HG03520 (cell line): ENCODE data around the gene FNDC11.
A peak's percentile ranks its signal among the peaks of the same experiment; 100 is the strongest.
"Not testable (repeated sequence)": the region's sequence is repeated elsewhere in the genome, so short reads cannot be mapped to it uniquely, and the experiment has no call there.

Experiments
- ATAC-seq: cut with Tn5 transposase; IDR thresholded peaks from one replicate; pipeline ENCODE4 v1.9.1; 2021; ENCODE audit warnings: mild to moderate bottlenecking, moderate library complexity; ENCODE audit not compliant: unreplicated experiment

Gene FNDC11, protein sequence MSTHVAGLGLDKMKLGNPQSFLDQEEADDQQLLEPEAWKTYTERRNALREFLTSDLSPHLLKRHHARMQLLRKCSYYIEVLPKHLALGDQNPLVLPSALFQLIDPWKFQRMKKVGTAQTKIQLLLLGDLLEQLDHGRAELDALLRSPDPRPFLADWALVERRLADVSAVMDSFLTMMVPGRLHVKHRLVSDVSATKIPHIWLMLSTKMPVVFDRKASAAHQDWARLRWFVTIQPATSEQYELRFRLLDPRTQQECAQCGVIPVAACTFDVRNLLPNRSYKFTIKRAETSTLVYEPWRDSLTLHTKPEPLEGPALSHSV

DNA sequence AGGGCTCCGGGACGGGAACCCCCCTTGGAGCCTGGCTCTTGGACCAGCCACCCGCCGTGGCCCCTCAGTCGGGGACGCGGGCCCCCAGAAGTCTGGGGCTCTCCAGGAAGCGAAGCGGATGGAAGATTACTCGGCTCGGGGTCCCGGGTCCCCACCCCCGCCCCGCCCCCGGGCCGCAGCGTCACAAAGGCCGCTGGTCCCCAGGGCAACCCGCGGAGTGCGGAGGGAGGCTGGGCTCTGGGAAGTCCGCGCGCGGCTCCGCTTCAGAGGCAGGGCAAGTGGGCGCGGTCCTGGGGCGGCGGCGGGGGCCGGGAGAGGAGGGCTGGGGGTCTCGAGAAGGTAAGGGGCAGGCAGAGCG is at the start of gene FNDC11:
Gene FNDC11, plus strand, starts transcription at position 227 of the 358 bp plus-strand sequence. CDS start 1,505 bp downstream, outside the sequence.
- no peak for ATAC-seq

DNA sequence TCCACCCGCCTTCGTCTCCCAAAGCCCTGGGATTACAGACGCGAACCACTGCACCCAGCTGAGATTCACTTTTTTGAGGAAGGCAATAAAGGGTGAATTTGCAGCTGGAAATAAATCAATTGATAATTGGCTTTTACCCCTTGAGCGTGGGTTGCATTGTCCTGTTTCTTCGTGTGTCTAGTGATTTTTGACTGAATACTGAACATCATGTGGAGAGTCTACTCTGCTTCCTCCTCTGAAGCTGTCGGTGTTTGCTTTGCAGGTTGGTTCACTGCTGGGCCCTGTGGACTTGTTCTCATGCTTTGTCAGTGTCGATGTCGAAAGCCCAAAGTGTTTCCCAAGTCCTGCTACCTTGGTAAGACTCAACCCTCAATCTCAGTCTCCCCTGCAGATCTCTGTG is 49.3 kb upstream of the FNDC11 start:
- ATAC-seq: no peak

DNA sequence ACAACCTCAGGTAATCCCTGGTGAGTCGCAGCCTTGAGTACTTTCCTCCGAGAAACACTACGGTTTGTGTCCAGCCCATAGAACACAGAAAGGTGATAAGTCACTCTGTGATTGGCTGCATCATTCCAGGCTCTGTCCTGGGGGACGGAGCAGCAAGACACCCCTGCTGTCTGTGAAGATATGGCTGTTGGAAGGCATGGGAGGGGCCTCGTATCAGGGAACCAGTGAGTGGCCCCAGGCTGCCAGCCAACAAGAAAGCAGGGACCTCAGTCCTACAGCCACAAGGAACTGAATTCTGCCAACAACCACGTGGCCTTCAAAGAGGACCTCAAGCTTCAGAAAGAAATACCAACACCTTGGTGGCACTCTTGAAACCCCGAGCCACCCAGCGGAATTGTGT is 48.7 kb upstream of the FNDC11 start:
- ATAC-seq: no peak

DNA sequence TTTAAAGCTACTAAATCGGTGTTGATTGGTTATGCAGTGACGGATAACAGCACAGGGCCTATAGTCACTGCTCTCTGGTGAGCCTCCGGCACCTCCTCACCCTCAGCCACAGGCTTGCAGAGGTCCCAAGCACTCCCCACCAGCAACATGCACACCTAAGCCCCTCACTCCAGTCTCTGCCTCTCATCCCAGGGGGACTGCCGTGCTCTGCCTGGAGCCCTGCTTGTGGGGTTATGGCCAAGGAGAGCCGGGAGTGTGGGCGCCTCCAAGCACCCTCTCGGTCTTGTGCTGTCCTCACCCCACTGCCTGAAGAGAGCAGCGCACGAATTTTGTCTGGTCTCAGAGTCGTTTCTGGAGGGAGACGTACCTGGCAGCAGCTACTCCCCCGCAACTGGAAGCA is 48.2 kb upstream of the FNDC11 start:
- ATAC-seq: no peak

DNA sequence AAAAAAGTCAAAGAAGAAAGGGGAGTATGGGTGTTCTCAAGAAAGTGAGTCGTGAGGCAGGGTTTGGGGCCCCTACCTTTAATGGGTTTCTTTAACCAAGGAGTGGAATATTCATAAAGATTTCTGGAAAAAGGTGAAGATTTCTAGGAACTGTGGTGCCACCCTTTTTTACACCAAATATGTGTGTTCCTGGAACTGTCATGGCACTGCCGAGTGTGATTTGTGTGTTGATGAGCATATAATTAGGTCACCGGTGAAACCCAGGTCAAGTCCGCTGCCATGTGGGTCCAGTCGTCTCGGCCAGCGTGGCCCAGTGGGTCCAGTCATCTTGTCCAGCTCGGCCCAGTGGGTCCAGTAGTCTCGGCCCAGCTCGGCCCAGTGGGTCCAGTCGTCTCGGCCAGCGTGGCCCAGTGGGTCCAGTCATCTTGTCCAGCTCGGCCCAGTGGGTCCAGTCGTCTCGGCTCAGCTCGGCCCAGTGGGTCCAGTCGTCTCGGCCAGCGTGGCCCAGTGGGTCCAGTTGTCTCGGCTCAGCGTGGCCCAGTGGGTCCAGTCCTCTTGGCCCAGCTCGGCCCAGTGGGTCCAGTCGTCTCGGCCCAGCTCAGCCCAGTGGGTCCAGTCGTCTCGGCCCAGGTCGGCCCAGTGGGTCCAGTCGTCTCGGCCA is 46.7 kb upstream of the FNDC11 start:
- no peak for ATAC-seq

DNA sequence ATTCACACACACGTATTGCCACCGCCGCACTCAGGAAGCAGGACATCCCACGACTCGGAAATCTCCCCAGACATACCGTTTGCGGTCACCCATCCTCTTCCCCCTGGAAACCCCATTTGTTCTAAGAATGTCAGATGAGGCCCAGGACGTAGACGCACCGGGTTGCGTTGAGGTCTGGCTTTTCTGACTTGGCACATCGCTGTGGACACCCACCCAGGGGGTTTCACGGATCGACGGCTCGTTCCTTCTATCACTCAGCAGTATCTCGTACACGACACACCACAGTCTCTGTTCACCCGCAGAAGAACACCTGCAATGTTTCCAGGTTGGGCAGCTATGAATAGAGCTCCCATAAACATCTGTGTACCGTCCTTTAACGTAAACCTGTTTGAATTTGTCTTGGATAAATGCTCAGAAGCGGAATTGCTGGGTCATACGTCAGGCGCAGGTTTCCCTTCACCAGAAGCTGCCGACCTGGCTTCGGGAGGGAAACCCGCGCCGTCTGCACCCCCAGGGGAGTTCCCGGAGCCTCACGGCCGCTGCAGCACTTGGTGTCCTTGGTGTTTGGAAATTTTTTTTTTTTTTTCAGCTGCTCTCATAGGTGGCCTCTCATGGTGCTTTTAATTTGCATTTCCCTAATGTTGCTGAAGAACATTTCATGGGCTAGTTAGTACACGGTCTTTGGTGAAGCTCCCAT is 45.7 kb upstream of the FNDC11 start:
- no peak for ATAC-seq

DNA sequence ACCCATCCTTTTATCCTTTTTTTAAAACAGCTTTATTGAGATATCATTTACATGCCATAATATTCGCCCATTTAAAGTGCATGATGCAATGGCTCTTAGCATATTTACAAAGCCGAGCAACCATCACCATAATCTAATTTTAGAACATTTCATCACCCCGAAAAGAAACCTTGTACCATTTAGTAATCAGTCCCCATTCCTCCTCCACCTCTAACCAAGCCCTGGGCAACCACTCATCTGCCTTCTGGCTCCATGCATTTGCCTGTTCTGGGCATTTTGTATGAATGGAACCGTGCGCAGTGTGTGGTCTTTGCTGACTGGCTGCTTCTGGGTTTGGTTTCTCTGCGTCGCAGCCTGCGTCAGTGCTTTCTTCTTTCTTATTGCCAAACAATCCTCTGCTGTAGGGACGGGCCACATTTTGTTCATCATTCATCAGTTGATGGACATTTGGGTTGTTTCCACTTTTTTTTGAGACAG is 44.8 kb upstream of the FNDC11 start:
- ATAC-seq: no peak

DNA sequence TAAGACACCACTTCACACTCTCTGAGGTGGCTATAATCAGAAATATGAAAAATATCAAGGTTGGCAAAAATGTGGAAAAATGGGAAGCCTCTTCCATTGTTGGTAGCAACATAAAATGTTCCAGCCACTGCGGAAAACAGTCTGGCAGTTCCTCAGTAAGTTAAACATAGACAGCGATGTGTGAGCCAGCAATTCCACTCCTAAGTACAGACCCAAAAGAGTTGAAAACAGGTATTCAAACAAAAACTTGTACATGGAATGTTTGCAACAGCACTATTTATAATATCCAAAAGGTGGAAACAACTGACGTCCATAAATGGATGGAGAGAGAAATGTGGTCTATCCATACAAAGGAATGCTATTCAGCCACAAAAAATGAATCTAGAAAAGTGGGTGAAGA is 40.8 kb upstream of the FNDC11 start:
- ATAC-seq: no peak

DNA sequence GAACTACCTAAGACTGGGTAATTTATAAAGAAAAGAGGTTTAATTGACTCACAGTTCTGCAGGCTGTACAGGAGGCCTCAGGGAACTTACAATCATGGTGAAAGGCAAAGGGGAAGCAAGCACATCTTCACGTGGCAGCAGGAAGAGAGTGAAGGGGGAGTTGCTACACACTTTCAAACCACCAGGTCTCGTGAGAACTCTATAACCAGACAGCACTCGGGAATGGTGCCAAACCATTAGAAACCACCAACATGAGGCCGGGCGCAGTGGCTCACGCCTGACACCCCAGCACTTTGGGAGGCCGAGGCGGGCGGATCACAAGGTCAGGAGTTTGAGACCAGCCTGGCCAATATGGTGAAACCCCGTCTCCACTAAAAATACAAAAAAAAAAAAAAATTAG is 39.4 kb upstream of the FNDC11 start:
- not testable (repeated sequence) for ATAC-seq

DNA sequence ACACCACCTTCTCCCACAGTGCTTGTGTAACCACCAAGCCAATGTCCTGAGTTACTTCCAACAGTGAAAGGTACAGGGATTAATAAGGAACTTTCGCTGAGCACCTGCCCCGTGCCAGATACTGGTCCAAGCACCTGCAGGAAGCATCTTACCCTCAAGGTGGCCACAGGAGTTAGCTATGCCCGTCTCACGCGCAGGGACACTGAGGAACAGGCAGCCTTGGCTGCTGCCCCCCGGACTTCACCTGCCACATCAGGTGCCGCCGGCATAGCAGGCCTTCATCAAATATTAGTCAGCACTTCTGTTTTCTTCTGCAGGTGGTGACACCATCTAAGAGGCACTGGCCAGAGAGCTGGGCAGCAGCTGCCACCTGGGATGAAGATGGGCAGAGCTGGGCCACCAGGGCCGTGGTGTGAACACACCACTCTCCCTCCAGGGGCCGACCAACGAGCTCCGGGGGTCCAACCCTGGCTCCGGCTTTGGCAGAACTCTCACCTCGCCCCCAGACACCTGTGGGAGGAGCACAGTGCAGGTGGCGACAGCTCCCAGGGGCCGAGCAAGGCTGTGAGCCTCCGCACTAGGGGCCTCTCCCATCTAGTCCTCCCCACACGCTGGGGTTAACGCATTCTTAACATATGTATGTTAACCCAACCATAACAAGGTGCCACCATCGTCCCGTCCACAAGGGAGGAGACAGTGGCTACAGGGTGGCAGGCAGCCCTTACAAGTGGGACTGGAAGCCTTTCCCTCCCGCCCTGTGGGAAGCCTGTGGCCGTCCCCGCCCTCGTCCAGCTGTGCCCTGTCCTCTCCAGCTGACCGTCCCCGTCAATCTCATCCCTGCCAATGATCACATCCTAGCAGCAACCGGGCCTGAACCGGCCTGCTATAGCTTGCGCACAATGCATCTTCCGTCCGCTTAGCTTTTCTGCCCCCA is 36.3 kb upstream of the FNDC11 start:
- no peak for ATAC-seq

DNA sequence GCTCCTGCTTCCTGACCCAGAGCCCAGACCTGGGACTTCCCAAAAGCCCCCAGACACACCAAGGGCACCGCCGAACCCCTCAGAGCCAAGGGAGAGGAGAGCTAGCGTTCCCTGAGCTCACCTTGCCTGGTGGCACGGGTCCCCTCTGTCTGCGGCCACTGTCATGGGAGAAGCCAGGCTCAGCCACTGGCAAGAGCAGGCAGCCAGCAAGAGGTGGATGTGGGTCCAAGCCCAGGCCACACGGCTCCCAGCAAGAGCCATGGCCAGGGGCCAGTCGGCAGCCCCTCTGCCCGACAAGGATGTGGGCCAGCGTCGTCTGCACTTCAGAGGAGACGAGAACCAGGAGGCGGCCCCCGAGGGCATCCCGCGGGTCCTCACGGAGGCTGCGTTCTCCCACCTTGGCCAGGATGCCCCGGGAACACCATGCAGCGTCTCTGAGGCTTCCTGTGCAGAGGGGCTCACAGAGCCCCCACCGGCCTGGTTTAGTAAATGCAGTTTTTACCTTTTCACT is 35.6 kb upstream of the FNDC11 start:
- ATAC-seq: no peak

DNA sequence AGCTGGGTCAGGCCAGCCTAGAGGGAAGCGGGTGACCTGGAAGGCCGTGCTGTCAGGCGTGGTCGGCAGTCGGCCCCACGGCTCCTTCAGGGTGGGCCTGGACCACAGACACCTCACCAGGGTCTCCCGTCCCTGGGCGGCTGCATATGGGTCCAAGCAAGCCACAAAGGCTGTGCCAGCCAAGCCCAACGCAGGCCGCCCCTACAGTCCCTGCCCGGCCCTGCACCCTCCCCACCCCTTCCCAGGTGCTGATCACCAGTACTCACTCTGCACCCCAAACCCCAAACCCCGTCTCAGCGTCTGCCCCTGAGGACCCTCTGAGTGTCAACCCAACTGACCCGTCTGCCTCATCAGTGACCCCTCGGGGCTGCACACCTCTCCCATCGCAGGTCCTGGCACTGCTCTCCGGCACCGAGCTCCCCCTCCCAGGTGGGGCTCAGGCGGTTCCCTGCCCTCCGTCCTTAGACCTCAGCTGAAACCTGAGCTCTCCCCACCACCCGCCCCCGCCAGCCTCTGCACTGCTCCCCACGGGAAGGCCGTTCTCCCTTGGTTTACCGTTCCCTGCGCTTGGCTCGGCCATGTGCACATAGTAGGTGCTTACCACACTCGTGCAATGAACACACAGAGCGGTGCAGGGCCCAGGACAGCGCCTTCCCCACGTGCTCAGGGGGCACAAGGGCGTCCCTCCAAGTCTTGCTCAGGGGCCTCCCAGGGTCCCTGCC is 34.9 kb upstream of the FNDC11 start:
- ATAC-seq: no peak

DNA sequence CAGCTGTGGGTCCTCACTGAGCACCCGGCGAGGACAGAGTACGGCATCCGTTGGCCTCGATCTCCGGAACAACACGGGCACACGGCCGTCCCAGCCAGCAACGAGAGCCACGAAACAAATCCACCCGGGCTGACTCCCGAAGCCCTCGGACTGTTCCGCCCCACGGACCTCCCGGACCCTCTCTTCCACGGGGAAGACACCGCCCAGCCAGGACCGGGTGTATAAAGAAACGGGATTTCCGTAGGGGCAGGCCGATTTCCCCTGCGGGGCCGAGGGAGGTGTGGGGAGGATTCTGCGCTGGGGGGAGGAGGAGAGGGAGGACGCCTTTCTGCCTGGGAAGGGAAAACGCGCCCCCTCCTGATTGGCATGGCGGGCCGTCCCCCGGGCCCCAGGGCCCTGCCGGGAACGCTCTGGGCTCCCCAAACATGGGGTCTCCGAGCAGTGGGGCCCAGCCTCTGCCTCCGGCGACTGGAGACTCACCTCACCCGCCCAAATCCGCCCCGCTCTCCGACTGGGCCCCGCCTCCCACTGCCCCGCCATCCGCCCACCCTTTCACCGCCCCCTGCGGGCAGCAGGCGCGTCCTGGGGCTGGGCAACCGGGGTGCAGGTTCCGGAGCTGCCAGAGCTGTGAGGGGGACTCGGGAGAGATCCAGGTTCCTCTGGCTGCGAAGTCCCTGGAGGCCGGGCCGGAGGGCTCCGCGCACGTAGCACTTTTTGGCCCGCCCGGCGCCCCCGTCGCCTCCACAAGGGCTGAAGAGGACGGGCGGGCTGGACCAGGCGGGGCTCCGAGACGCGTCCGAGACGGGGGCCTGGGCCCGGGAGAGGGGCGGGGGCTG is 34.1 kb upstream of the FNDC11 start:
- ATAC-seq: peak; percentile 22

DNA sequence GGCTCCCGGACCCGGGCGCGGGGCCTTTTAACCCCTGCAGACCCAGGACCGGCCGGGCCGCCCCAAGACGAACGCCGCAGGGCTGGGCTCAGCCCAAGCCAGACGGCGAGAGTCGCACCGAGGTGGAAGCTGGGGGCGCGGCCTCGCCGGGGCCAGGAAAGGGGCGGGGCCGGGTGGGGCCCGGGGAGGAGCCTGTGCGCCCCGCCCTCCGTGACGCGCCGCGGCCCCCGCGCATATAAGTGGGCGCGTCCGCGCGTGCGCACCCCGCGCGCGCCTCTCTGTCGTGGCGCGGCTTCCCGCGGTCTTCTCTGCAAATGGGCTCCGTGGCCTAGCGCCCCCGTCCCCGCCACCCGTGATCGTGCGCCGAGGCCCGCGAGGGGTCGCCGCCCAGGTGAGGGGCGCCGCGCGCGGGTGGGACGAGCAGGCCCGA is 33.4 kb upstream of the FNDC11 start, which contains the start of gene PPDPF:
Gene PPDPF, plus strand, starts transcription at position 262 of the 430 bp plus-strand sequence. CDS start 544 bp downstream, outside the sequence.
- peak; percentile 62 for ATAC-seq

DNA sequence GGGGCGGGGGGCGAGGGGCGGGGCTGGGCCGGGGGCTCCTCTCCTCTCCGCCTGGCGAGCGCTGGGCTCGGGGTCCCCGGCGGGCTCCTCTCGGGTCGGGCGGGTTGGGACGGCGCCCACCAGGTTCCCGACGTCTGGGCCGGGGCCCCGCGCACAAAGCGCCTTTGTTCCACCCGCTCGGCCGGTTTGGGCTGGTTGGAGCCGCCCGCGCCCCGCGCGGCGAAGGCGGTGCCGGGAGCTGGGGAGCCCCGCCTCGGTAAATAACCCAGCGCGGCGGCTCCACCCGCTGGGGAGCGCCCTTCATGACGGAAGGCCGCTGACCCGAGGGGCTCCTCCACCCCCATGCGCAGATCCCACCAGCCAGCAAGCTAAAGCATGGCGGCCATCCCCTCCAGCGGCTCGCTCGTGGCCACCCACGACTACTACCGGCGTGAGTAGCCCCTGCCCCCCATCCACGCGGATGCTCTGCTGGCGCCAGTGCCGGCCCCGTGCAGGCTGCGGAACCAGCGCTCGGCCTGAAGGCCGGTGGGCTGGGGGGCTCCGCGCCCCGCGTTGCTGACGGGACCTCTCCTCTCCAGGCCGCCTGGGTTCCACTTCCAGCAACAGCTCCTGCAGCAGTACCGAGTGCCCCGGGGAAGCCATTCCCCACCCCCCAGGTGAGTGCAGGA is 32.9 kb upstream of the FNDC11 start:
- ATAC-seq: peak; percentile 27

DNA sequence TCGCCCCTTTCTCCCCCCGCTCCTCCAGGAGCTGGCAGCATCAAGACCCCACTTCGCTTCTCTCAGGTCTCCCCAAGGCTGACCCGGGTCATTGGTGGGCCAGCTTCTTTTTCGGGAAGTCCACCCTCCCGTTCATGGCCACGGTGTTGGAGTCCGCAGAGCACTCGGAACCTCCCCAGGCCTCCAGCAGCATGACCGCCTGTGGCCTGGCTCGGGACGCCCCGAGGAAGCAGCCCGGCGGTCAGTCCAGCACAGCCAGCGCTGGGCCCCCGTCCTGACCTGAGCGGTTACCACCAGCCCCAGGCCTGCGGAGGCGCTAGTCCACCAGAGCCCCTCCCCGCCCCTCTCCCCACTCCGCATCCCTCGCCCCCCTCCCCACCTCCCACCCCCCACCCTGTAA is 32.4 kb upstream of the FNDC11 start:
- ATAC-seq: no peak

DNA sequence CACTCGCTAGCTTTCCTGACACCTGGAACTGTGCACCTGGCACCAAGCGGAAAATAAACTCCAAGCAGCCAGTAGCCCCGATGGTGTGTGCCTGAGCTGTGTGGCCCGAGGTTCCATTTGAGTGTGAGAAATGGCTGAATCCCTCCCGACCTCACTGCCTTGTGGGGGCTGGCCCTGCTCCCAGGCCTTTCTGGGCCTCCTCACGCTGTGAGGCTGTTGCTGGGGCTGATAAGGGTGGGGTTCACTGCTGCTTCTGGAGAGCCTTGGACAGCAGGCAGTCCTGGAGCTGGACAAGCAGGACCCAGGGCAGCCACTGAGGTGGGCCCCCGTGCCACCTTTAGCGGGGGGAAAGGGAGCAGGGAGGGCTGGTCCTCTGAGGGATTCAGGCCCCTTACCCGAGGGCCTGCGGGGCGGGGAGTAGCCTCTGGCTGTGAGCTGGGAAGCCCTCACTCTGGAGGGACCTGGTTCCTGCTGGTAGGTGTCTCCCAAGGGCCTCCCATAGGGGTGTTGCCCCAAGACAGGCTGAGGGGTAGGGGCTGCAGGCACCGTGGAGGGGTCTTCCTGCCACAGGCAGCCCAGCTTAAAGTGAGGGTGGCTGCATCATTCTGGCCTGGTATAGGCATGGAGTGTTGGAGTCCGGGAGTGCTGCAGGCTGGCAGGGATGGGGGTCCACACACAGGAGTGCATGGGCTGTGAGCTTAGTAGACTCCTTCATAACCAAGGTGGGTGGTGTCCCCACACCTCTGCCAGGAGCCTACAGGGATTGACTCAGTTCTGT is 31.7 kb upstream of the FNDC11 start:
- ATAC-seq: no peak
